Measurements from ENCODE around the gene COL4A6.

Gene COL4A6

GRCh38 chrX:108298165-108298602 is 140.0 kb downstream of the COL4A6 start:
- no peak overlapping the region for H3K4me3 ChIP-seq (ENCODE audit: low read depth, low read length)
- no peak for DNase-seq (ENCODE audit: low read depth)

DNA sequence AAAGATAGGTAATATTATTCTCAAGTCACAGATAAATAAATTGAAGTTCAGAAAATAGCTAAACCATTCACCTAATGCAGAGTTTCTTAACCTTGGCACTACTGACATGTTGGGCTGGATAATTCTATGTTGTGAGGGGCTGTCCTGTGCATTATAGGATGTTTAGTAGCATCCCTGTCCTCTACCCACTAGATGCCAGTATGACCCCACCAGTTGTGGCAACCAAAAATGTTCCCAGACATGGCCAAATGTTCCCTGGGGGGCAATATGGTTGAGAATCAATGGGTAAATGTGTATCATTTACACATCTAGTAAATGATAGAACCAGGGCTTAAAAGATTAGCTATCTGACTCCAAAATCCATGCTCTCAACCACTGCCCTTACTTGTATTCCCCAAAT is 140.9 kb downstream of the COL4A6 start:
- no peak overlapping the region for H3K4me3 ChIP-seq (ENCODE audit: low read depth, low read length)
- no peak for DNase-seq (ENCODE audit: low read depth)

- no peak for DNase-seq (ENCODE audit: low read depth)
- H3K4me3 ChIP-seq (ENCODE audit: low read depth, low read length), result no peak overlapping the region
Observed at GRCh38 chrX:108292053-108292452, 146.2 kb downstream of the COL4A6 start.

DNA sequence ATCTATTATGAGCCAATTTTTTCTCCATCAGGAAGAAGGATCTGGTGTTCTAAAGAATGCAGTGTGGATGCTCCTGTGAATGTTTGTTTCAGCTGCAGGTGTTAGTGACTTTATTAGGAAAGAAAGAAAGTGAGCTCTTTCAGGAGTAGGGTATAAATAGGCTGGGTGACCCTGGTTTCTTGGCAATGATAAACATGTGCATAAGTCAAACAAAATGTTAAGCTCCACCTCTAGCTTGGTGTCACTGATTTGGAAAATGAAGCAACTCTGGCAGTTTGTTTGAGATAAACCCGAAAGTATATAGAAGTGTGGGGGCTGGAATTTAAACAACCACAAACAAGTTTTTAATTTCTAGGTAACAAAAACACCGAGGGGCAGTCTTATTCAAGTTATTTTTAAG is 152.3 kb downstream of the COL4A6 start:
- H3K4me3 ChIP-seq (ENCODE audit: low read depth, low read length), result no peak overlapping the region
- DNase-seq (ENCODE audit: low read depth), result no peak

DNA sequence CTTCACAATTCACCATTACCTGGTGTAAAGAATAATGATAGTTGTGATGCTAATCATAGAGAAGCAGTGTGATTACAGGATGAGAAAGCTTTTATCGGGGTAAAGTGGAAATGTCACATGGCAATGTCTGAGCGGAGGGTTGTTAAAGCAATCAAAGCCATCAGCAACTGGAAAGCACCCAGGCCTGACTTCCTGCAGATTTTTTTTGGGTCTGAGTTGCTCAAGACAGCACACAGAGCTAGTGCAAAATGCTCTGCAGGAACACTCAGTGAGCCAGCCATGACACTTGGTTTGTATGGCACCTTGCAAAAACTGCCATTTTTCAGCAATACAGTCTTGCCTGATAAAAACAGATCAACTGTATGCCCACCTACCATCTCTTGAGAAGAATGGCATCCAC is 152.9 kb downstream of the COL4A6 start:
- no peak for DNase-seq (ENCODE audit: low read depth)
- H3K4me3 ChIP-seq (ENCODE audit: low read depth, low read length), result no peak overlapping the region

DNA sequence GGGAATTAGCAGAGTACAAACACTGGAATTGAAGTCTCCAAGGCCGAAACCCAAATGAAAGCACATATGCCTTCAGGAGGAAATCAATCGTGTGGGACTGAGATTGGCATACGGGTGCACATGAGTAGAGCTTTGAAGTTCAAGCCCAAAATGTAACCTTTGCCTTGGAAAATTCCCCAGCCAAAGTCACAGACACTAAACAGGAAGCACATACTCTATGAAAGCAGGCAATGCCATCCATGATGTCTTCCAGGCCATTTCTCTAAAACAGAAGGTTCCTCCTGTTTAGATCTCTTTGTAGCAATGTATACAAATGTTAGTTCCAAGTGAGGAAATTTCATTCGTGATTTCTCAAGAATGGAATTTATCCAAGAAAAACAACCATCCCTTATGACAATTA is 162.5 kb downstream of the COL4A6 start:
- no peak overlapping the region for H3K4me3 ChIP-seq (ENCODE audit: low read depth, low read length)
- DNase-seq (ENCODE audit: low read depth), result no peak

DNA sequence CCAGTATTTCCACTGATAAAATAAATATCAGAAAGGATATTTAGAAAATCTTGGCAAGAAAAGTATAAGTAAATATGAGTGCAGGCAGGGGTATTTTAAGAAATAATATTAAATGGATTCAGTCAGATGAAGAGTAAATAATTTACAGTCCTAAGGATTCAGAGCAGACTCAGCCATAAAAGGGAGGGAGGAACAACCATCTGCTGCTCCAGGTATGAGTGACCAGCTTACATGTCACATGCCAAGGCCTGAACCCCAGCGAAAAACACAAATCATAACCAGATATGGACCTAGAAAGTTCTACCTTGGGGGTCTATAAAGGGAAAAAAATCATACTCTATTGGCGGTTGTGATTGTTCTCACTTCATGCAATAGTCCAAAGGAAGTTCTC is 166.8 kb downstream of the COL4A6 start:
- DNase-seq (ENCODE audit: low read depth), result no peak
- H3K4me3 ChIP-seq (ENCODE audit: low read depth, low read length), result no peak overlapping the region

GRCh38 chrX:108270739-108271396 is 167.4 kb downstream of the COL4A6 start:
- DNase-seq (ENCODE audit: low read depth), result peak; percentile 36
- H3K4me3 ChIP-seq (ENCODE audit: low read depth, low read length), result no peak overlapping the region

- H3K4me3 ChIP-seq (ENCODE audit: low read depth, low read length), result no peak overlapping the region
- DNase-seq (ENCODE audit: low read depth), result no peak
Observed at GRCh38 chrX:108270280-108270679, 167.9 kb downstream of the COL4A6 start.

DNA sequence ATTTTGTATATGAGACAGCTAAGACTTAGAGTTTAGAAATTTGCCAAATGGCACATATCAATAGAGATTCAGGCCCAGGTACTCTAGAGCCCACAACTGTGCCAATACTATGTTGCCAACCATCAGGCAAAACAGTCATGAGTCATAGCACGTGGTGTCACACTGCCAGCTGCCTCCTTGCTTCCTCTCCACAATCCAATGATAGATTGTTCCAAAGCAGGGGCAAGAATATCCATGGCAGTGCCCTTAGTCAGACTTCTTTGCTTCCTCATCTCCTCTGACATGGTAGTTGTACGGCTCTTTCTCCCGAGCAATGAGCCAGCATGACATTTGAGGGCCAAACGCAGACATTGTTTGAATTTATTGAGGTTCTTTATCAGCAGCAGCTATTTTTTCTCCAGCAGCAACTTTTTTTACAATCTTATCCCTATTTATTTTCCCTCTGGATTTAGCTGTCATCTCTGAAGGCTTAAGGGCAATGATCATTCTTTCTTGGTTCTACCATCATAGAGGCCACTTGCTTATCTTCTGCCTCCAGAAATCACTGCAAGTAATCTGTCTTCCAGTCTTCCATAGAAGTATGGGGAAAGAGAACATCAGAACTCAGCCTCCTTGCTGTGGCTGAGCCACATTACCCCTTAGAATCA is 169.7 kb downstream of the COL4A6 start:
- no peak overlapping the region for H3K4me3 ChIP-seq (ENCODE audit: low read depth, low read length)
- DNase-seq (ENCODE audit: low read depth), result no peak

DNA sequence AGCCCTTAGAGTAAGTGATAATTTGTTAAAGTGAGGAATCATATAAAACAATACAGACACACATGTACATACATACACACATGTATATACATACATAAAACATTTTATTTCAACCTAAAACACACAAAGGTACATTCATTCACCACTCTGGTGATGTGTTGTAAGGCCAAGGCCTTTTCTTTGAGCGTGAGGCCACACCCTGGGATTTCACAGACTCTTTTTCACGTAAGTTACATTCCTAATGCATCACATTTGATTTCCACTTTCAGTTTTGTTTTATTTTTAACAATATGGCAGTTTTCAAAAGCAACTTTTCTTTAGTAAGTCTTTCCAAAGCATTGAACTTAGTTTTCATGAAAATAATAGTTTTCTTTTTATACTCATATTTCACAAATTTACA is 170.7 kb downstream of the COL4A6 start:
- H3K4me3 ChIP-seq (ENCODE audit: low read depth, low read length), result no peak overlapping the region
- DNase-seq (ENCODE audit: low read depth), result no peak

- no peak overlapping the region for H3K4me3 ChIP-seq (ENCODE audit: low read depth, low read length)
- no peak for DNase-seq (ENCODE audit: low read depth)
Observed at GRCh38 chrX:108264376-108264775, 173.8 kb downstream of the COL4A6 start.

DNA sequence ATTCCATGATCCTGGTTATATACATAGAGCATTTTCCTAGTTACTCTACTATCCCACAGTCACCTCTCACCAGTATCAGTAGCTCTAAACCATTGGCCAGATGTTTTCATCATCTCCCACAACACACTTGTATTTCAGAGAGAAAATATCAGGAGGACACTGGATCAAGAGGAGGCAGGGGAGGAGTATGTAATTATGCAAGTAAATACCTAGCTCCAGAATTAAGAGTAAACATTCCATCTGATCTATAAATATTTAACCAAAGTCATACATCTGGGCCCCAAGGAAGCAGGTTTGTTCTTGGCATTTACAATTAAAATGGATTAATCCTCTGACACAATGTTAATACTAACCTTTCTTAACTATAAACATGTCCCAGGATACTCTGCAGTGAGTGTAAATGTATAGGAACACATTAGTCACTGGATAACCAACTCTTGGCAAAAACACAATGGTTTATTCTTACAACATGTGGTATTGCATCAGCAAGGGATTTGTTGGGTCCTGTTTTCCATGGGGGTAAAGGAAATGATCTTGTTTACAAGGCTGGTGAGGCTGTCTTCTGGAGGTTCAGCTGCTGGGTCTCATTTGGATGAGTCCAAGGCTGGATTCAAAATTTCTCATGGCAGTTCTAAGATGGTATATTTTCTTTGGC is 176.5 kb downstream of the COL4A6 start:
- DNase-seq (ENCODE audit: low read depth), result peak; percentile 72

DNA sequence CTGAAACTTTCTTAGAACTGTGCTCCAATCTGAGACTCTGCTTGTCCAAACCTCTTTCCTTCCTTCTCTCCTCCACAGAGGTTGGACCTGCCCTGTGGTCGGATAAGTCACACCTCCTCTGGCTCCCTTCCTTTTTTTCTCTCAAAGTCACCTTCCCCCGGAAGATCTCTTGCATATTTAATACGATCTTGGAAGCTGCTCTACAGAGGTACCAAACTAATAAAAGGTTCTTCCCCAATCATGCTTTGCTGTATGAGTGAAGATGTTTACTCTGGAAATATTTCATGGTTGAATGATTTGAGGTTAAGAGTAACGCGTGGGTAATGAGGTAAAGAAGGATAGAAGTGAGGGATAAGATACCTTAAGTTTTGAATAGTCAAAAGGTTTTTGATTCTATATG is 180.7 kb downstream of the COL4A6 start:
- DNase-seq (ENCODE audit: low read depth), result no peak
- H3K4me3 ChIP-seq (ENCODE audit: low read depth, low read length), result no peak overlapping the region

More for the DNA sequence above, 176.5 kb downstream of the COL4A6 start:
- H3K4me3 ChIP-seq (ENCODE audit: low read depth, low read length), result no peak overlapping the region

- H3K4me3 ChIP-seq (ENCODE audit: low read depth, low read length), result no peak overlapping the region
- no peak for DNase-seq (ENCODE audit: low read depth)
Observed at GRCh38 chrX:108254636-108255035, 183.6 kb downstream of the COL4A6 start.

GRCh38 chrX:108250654-108251579 is 187.3 kb downstream of the COL4A6 start:
- no peak for DNase-seq (ENCODE audit: low read depth)

DNA sequence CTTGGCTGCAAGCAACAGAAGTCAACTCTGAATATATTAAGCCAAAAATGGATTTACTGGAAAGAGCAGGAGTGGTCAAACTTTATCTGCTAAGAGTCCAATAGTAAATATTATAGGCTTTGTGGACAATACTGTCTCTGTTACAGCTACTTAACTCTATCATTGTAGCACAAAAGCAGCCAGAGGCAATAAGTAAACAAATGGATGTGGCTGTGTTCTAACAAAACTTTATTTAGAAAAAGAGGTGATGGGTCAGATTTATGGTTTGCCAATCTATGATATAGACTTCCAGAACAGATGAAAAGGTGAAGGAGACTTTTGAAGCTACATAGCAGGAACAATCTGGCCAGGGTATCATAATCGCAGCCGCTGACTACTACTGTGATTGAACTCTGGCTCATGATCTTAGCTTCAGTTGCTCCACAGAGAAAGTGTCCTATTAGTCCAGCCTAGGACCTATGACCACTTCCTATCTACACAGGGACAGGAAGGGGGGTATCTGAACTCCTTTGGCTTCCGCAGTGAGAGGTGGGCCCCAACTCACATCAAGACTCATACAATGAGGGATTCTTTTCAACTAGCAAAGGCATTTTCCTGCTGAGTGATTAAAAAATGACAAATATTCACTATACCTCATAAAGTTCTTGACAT is 191.8 kb downstream of the COL4A6 start:
- no peak for DNase-seq (ENCODE audit: low read depth)
- no peak overlapping the region for H3K4me3 ChIP-seq (ENCODE audit: low read depth, low read length)

More at GRCh38 chrX:108250654-108251579, 187.3 kb downstream of the COL4A6 start:
- H3K4me3 ChIP-seq (ENCODE audit: low read depth, low read length), result no peak overlapping the region

DNA sequence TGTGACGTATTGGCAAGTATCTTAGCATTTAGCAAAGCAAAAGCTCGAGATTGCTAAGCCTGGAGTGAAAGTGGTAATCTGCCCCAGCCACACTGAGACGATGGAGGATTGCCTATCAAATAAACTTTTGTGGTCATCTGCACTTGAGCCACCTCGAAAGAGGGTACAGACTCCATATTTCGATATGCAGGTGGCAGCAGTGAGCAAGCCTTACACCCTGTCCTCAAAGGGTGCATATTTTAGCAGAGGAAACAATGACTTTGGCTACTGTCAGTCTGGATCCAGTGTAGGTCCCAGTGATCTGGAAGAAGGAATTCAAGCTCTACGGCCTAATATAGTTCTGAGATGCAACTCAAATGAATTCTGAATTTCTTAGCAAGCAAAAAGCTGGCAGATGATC is 192.8 kb downstream of the COL4A6 start:
- H3K4me3 ChIP-seq (ENCODE audit: low read depth, low read length), result no peak overlapping the region
- DNase-seq (ENCODE audit: low read depth), result no peak

DNA sequence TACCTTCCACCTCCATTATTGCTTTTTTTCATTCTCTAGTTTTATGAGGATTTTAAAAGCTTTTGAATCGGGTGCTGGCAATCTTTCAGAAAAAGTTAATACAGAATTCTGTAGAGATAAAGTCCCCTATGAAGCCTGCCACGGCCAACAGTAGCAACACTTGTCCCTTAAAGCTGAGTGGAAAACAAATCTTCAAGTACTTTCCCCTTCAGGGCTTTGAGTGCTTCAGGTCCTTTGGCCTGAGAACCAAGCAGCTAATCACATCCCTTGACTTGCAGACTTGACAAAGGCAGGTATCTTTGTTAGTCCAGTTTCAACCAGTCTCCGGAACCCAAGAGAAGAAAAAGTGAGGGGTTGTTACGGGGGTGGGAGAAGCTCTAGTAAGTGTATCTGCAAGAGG is 202.2 kb downstream of the COL4A6 start:
- no peak overlapping the region for H3K4me3 ChIP-seq (ENCODE audit: low read depth, low read length)
- DNase-seq (ENCODE audit: low read depth), result no peak

All from skeletal muscle cell (primary cell).